Umbilical cord (tissue), 2 donors: ENCODE data around the gene TRIM10. TPM values are rescaled to one million over a fixed set of nuclear protein-coding genes. Genes with fewer than 3 reads are reported as not detected.
"Not testable (repeated sequence)": the region's sequence is repeated elsewhere in the genome, so short reads cannot be mapped to it uniquely, and the experiment has no call there.

Experiments used
- DNase-seq: peaks from one replicate; pipeline ENCODE4 v3.0.0-alpha.2; 2015; ENCODE audit warnings: low spot score
- total RNA-seq: library from RNA; depleted of rRNA; stranded (reverse); fragments of >200 nt; gene quantifications from one replicate; pipeline ENCODE4 v1.2.3, GENCODE V29; 2014; ENCODE audit warnings: low replicate concordance; ENCODE audit not compliant: insufficient read depth

Gene TRIM10
- total RNA-seq, 1 donor from 2014 or later, result 4.3 TPM

- DNase-seq, result no peak
Observed at GRCh38 chr6:30130179-30130679, 30.8 kb downstream of the TRIM10 start.

GRCh38 chr6:30129265-30130178, 31.5 kb downstream of the TRIM10 start:
- DNase-seq, result no peak

DNA sequence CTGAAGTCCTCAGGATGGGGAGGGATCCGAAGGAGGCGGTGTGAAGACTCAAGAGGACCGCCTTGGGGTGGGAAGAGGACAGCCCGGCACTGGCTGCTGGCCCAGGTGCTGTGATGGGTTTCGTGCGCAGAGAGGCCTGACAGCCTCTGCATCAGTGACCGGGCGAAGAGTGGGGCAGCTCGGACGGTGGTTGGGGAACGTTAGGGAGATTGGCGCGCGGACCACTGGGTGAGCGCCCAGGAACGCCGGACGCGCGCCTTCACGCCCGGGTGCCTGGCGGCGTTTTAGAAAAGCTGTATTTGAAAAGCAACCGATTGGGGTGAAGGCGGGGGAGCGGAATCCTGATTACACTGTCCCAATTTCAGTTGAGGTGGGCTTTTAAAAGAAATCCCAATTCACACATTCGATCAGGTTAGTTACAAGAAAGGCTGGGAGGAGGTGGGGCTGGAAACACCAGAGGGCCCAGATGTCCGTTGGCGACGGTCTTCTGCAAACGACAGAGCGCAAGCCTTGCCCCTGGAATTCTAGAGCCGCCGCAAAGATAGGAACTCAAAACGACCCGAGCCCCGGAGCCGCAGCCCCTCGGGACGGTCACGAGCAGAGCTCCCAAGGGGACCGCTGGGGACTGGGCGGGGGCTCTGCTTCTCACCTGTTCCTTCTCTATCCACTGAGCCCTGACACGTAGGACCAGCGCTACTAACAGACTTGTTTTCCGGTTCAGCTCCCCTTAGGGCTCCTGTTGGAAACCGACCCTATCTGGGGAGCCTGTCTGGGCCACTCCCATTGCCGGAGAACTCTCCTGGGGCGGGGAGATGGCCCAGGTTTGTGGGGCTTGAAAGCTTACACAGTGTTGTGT, 33.5 kb downstream of the TRIM10 start:
- no peak for DNase-seq

GRCh38 chr6:30122515-30122914, 38.5 kb downstream of the TRIM10 start:
- DNase-seq, result no peak

DNA sequence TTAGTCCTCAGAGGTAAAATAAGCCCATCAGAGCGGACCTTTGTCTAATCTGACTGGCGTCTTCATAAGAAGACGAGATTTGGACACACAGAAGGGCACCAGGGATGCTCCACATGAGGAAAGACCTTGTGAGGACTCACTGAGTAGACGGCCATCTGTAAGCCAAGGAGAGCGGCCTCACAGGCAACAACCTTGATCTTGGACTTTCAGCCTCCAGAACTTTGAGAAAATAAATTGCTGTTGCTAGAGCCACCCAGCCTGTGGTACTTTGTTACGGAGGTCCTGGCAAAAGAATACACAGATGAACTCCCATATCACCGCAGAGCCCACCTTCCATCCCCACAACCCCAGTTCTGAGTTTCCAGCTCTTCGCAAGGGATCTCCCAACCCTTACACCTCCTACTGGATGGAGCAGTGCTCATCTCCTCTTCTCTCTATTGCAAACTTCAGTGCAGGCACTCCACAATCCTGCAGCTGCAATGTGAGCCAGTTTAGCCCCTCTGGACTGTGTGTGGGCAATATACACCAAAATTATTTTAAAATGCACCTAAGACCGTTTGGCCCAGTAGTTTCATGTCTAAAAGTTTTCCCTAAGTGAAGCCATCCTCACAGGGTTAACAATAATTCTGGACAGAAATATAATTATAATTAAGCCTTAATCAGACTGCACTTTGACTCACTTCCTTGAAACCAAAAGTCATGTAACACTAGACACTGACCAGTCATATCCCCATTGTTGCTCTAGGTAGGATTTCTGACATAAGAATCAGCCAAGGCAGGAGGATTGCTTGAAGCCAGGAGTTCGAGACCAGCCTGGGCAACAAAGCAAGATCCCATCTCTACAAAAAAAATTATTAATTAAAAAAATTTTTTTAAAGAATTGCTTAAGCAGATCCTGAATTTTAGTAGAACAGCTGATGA, 39.3 kb downstream of the TRIM10 start:
- DNase-seq, result no peak

DNA sequence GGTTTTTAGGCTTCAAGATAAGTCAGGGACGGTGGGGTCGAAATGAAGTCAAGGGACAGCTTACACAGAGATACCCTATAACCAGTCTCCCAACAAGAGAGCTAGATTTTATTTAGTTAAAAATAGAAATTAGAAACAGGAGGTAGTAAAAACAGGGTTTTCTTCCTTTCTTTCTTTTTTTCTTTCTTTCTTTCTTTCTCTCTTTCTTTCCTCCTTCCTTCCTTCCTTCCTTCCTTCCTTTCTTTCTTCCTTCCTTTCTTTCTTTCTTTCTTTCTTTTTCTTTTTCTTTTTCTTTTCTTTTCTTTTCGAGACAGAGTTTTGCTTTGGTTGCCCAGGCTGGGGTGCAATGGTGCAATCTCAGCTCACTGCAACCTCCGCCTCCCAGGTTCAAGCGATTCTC, 42.3 kb downstream of the TRIM10 start:
- DNase-seq, result not testable (repeated sequence)

GRCh38 chr6:30116724-30117123, 44.3 kb downstream of the TRIM10 start:
- no peak for DNase-seq

DNA sequence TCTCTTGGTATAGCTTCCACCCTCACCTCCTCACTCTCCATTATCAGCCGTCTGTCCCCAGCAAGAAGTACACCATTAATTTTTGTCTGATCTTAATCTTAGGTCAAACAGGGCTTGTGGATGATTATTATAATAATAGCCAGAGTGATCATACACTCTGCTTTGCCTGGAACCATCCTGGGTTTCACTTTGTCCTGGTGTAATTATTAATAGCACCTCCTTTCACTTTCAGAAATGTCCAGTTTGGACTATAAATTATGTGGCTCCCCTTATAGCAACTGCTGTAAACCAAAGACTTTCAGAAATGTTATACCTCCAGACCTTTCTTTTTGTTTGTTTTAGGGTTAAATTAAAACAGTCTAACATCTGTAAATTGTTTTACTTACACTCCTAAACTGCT, 47.2 kb downstream of the TRIM10 start:
- no peak for DNase-seq

DNA sequence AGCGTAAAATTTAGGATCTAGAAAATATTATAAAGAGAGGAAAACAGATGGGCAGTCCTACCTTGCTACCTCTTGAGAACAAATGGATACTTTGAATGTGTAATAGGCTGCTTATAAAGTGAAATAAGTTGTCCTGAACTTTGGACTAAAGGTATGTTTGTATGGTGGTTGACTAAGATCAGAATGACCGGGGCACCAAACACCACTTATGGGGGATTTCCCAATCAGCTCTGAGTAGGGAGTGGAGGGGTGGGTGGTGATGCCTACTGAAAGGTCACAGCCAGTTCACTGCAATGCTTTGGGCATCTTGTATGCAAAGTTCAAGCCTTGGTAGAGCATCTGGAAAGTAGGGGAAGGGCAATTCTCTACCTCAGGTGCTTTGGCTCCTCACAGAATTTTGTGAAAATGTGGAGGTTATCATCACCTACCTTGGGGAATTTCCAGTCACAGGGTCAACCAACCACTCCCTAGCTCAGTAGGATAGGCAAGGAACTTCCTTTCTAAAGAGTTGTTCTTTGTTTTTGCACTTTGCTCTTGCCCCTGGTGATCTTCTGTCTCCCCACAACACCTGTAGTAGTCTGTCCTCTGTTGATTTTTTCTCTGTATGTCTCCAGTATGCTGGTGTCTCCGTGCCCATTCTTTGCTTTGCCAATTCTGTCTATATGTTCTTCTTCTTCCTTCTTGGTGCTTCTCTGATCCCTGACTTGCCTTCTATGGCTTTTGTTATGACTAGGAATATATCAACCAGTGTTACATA, 47.8 kb downstream of the TRIM10 start, which contains the start of gene TRIM31:
Gene TRIM31 (minus strand): TSS at position 88 of the 757 bp plus-strand sequence. CDS start 285 bp downstream, outside the sequence.
- DNase-seq, result no peak

DNA sequence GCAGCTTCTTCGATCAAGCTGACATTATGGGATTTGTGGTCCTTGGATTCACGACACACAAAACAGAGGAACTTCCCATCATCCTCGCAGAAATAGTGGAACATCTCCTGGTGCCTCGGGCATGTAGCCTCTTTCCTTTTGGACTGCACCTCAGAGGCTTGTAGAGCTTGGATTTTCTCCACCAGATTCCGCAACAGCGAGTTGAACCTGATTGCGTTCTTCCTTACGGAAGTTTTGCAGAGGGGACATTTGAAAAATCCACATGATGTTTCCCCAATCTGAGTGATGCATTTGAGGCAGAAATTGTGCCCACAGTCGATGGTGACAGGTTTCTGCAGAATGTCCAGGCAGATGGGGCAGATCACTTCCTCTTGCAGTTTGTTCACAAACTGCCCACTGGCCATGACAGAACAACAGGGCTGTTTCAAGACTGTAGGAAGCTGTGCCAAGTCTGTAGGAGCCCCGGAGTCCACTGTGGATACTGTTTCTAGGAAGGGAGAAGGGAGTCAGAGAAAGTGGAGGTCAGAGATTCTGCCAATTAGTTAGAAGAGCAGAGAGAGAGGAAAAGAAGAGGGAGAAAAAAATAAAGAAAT, 48.5 kb downstream of the TRIM10 start:
- no peak for DNase-seq

DNA sequence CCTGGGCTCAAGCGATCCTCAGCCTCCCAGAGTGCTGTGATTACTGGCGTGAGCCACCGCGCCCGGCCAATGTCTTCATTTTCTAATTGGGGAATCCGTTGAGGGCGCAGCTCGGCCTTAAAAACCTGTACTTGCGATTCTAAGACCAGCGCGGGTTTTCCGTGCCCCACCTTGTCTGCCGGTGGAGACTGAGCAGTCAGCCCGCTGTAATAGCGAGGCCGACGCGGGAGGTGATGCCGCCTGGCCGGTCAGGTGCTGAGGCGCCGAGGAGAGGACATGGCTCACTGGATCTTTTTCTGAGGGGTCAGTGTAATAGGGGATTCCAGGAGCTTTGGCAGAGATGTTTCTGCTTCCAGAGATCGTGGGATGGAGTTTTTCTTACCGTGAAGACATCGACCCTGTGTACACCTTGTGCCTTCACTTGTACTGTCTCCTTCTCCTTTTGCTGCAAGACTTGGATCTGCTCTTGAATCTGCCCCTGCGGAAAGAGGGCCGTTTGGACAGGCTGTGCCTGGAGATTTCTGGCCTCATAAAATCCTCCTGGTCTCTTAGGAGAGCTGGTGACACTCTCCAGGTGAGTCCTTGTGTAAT, 49.6 kb downstream of the TRIM10 start:
- DNase-seq, result no peak

- DNase-seq, result no peak
Observed at GRCh38 chr6:30104661-30105060, 56.4 kb downstream of the TRIM10 start.

- no peak for DNase-seq
Observed at GRCh38 chr6:30103872-30104179, 57.2 kb downstream of the TRIM10 start.

GRCh38 chr6:30102970-30103871, 57.8 kb downstream of the TRIM10 start:
- DNase-seq, result peak; percentile 92

GRCh38 chr6:30102414-30102969, 58.5 kb downstream of the TRIM10 start:
- peak; percentile 21 for DNase-seq
